Inferior parietal cortex (tissue), 1 donor: Measurements from ENCODE around the gene BTNL8.

Experiments
- DNase-seq: peaks from one replicate; pipeline ENCODE4 v3.0.0-alpha.2; 2016; ENCODE audit errors: extremely low spot score

Gene BTNL8

GRCh38 chr5:180959661-180960060 lies 60.7 kb downstream of the BTNL8 start:
- DNase-seq = no peak

GRCh38 chr5:180960209-180960608 lies 61.2 kb downstream of the BTNL8 start:
- DNase-seq = no peak

DNA sequence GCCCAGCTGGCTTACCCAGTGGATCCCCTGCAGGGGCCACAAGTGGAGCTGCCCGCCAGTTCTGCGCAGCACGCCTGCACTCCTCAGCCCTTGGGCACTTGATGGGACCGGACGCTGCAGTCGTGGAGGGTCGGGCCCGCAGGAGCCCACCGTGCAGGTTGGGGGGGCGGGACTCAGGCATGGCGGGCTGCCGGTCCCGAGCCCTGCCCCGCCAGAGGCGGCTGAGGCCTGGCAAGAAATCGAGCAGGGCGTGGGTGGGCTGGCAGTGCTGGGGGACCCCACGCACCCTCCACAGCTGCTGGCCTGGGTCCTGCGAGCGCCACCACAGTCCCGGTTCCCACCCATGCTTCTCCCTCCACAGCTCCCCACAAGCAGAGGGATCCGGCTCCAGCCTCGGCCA lies 70.4 kb downstream of the BTNL8 start:
- DNase-seq = no peak

DNA sequence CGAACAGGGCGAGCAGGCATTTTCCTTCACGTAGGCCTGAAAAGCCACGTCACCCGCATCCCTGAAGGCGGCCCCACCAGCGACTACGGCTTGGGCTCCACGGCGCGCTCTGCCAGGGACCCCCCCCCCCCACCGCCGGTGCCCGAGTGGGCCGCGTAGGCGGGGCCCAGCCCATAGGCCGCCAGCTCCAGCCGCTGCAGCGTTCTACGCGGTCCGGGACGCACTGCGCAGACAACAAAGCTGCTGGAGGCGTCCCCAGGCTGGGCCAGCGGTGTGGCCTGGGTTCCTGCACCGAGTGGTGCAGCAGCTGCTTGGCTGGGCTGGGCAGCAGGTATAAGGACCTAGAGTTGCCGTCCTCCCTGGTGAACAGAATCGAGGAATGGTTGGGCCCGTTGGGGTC lies 71.4 kb downstream of the BTNL8 start:
- DNase-seq = no peak

- no peak for DNase-seq
Measured at GRCh38 chr5:180970875-180971274, 71.9 kb downstream of the BTNL8 start.

DNA sequence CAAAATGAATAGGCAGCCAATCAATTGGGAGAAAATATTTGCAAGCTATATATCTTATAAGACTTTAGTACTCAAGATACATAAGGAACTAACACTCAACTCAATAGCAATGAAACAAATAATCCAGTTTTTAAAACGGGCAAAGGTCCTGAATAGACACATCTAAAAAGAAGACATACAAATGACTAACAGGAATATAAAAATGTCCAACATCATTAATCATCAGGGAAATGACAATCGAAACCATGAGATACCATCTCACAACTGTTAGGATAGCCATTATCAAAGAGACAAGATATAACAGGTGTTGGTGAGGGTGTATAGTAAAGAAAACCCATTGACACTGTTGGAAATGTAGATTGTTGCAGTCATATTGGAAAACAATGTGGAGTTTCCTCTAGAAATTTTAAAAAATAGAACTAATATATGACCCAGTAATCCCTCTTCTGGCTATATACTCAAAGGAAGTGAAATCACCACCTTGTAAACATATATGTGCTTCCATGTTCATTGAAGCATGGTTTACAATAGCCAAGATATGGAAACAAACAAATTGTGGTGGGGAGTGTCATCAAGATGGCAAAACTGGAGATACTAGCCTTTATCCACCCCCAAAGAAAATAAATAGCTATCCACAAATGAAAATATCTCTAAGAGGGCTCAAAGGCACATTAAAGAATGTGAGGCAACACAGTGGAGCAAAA lies 75.8 kb downstream of the BTNL8 start:
- DNase-seq = no peak

- DNase-seq = no peak
Measured at GRCh38 chr5:180975338-180975737, 76.4 kb downstream of the BTNL8 start.

GRCh38 chr5:180976518-180976917 lies 77.6 kb downstream of the BTNL8 start:
- no peak for DNase-seq

DNA sequence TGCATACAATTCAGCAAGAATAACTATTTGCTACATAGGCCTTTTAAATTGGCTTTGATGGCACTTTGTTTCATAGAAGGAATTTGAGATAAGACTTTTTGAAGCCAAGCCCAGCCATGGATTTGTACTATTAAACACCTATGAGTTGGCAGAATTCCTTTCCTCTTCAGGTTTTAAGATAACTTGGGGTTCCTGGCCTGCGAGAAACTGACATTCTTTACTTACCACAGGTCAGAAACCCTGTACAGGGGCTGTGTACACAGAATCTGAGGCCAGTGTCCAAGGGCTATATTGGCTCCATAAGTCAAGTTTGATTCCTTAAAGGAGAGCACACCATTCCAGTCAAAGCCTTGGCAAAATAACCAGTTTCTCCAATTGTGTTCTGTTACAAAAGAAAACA lies 78.9 kb downstream of the BTNL8 start:
- no peak for DNase-seq

DNA sequence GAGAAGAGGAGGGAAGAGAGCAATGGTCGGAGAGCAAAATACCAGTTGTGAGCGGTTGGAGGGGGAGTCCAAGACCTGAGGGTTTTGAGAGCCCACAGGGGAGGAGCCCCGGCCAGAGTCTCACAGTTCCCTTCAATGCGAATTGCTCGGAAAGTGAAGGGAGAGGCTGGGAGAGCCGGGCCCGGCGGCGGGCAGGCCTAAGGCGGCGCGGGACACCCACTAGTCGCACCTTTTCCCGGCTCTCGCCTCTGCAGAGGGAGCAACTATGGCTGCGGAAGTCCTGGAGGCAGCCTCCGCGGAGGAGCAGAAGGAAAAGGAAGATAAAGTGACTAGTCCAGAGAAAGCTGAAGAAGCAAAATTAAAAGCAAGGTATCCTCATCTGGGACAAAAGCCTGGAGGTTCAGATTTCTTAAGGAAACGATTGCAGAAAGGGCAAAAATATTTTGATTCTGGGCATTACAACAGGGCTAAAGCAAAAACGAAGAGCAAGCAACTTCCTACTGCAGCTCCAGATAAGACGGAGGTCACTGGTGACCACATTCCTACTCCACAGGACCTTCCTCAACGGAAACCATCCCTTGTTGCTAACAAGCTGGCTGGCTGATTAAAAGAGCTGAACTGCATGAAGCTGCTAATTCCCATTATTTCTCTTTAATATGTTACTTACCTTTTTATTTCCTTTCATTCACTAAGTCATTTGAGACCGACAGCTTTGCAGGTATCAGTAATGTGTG lies 83.2 kb downstream of the BTNL8 start:
- DNase-seq = no peak

- DNase-seq = no peak
Measured at GRCh38 chr5:180988016-180988415, 89.1 kb downstream of the BTNL8 start.

GRCh38 chr5:180988592-180988991 lies 89.6 kb downstream of the BTNL8 start, which contains the start of gene BTNL3:
Gene BTNL3, plus strand, starts transcription at chr5:180988846. Its CDS starts 183 bp downstream, at chr5:180989029.
- DNase-seq = no peak

- no peak for DNase-seq
Measured at GRCh38 chr5:180990086-180990881, 91.3 kb downstream of the BTNL8 start.

- no peak for DNase-seq
Measured at GRCh38 chr5:180990882-180991242, 91.9 kb downstream of the BTNL8 start.
